Measurements from ENCODE around the gene TSPAN8.
"Not testable (repeated sequence)": the region's sequence is repeated elsewhere in the genome, so short reads cannot be mapped to it uniquely, and the experiment has no call there.

TSPAN8 gene

GRCh38 chr12:71161591-71161990, 3.8 kb upstream of the TSPAN8 start:
- ChIA-PET POLR2A (ENCODE audit: low non-redundant PET) (no interaction called here), CTCF (no interaction called here)
- H3K27ac ChIP-seq: no peak overlapping the region
- no peak for TF ChIP-seq CTCF (conservative IDR thresholded peaks at IDR 0.05; ENCODE audit: low read depth)
- no peak for DNase-seq (ENCODE audit: low spot score)

- TF ChIP-seq CTCF (conservative IDR thresholded peaks at IDR 0.05; ENCODE audit: low read depth): no peak
- CTCF ChIA-PET: no interaction called here
- no peak overlapping the region for H3K27ac ChIP-seq
- peak; percentile 2 for DNase-seq (ENCODE audit: low spot score)
- POLR2A ChIA-PET (ENCODE audit: low non-redundant PET): no interaction called here
Measured at GRCh38 chr12:71160585-71160984, 2.8 kb upstream of the TSPAN8 start.

GRCh38 chr12:71159878-71160277, 2.1 kb upstream of the TSPAN8 start:
- ChIA-PET POLR2A (ENCODE audit: low non-redundant PET) (no interaction called here), CTCF (no interaction called here)
- no peak for DNase-seq (ENCODE audit: low spot score)
- TF ChIP-seq CTCF (conservative IDR thresholded peaks at IDR 0.05; ENCODE audit: low read depth): no peak
- H3K27ac ChIP-seq: no peak overlapping the region

GRCh38 chr12:71159264-71159663, 1.5 kb upstream of the TSPAN8 start:
- CTCF ChIA-PET: no interaction called here
- no peak for DNase-seq (ENCODE audit: low spot score)
- POLR2A ChIA-PET (ENCODE audit: low non-redundant PET): no interaction called here
- H3K27ac ChIP-seq: no peak overlapping the region
- no peak for TF ChIP-seq CTCF (conservative IDR thresholded peaks at IDR 0.05; ENCODE audit: low read depth)

GRCh38 chr12:71158361-71158882, 623 bp upstream of the TSPAN8 start:
- no peak for TF ChIP-seq CTCF (conservative IDR thresholded peaks at IDR 0.05; ENCODE audit: low read depth)
- POLR2A ChIA-PET (ENCODE audit: low non-redundant PET): no interaction called here
- CTCF ChIA-PET: no interaction called here
- no peak overlapping the region for H3K27ac ChIP-seq
- no peak for DNase-seq (ENCODE audit: low spot score)

- no peak for TF ChIP-seq CTCF (conservative IDR thresholded peaks at IDR 0.05; ENCODE audit: low read depth)
- ChIA-PET POLR2A (ENCODE audit: low non-redundant PET) (no interaction called here), CTCF (no interaction called here)
- H3K27ac ChIP-seq: no peak overlapping the region
- no peak for DNase-seq (ENCODE audit: low spot score)
Measured at GRCh38 chr12:71155225-71155624, 2.6 kb downstream of the TSPAN8 start.

- peak; percentile 1 for DNase-seq (ENCODE audit: low spot score)
- ChIA-PET POLR2A (ENCODE audit: low non-redundant PET) (no interaction called here), CTCF (no interaction called here)
- no peak for TF ChIP-seq CTCF (conservative IDR thresholded peaks at IDR 0.05; ENCODE audit: low read depth)
- no peak overlapping the region for H3K27ac ChIP-seq
Measured at GRCh38 chr12:71152851-71153250, 4.9 kb downstream of the TSPAN8 start.

- CTCF ChIA-PET; H3K27ac ChIP-seq; POLR2A ChIA-PET (ENCODE audit: low non-redundant PET); DNase-seq (ENCODE audit: low spot score): not testable (repeated sequence)
Measured at GRCh38 chr12:71150041-71150440, 7.8 kb downstream of the TSPAN8 start.
